ENCODE measurements around the gene GSE1.

- TF ChIP-seq POLR2A (IDR thresholded peaks at IDR 0.05) (no peak), CTCF (IDR thresholded peaks at IDR 0.05) (no peak)
These were observed 38.2 kb upstream of the GSE1 start for GRCh38 chr16:85574672-85575475.
